ENCODE results near the gene HMX2.

GRCh38 chr10:123144697-123145541 is 3.0 kb upstream of the HMX2 start:
- peak; percentile 54 for TF ChIP-seq CTCF (conservative IDR thresholded peaks at IDR 0.05)
- TF ChIP-seq ZFX (IDR thresholded peaks at IDR 0.05), result no peak

Data from C4-2B (cell line).